Measurements from ENCODE around the gene VMA21. TPM values are rescaled to one million over a fixed set of nuclear protein-coding genes. Genes with fewer than 3 reads are reported as not detected.

Gene VMA21
- total RNA-seq, 1 experiment from 2014 or later: 59.7 TPM

- intact Hi-C loops (cut with micrococcal nuclease; ENCODE audit: unreplicated experiment): no loop called here
- no peak for TF ChIP-seq EZH2 (IDR thresholded peaks at IDR 0.05; ENCODE audit: borderline replicate concordance, low read depth, low read length, poor library complexity, severe bottlenecking)
- TF ChIP-seq, protein P1, sequence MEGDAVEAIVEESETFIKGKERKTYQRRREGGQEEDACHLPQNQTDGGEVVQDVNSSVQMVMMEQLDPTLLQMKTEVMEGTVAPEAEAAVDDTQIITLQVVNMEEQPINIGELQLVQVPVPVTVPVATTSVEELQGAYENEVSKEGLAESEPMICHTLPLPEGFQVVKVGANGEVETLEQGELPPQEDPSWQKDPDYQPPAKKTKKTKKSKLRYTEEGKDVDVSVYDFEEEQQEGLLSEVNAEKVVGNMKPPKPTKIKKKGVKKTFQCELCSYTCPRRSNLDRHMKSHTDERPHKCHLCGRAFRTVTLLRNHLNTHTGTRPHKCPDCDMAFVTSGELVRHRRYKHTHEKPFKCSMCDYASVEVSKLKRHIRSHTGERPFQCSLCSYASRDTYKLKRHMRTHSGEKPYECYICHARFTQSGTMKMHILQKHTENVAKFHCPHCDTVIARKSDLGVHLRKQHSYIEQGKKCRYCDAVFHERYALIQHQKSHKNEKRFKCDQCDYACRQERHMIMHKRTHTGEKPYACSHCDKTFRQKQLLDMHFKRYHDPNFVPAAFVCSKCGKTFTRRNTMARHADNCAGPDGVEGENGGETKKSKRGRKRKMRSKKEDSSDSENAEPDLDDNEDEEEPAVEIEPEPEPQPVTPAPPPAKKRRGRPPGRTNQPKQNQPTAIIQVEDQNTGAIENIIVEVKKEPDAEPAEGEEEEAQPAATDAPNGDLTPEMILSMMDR (conservative IDR thresholded peaks at IDR 0.05; ENCODE audit: low read depth, low read length): no peak
- Histone ChIP-seq H3K27me3 (replicated peaks; ENCODE audit: insufficient read depth, low read depth, low read length, poor library complexity) (no peaks in the 10 kb centered on the region), H3K36me3 (ENCODE audit: insufficient read depth, low read length, poor library complexity, severe bottlenecking) (no peaks in the 10 kb centered on the region), H3K9me3 (ENCODE audit: low read depth, low read length, poor library complexity, severe bottlenecking) (no peaks in the 10 kb centered on the region), H3K27ac (ENCODE audit: low read depth, low read length, poor library complexity, severe bottlenecking) (no peak overlapping the region), H3K4me1 (ENCODE audit: insufficient read depth, low read length, poor library complexity, severe bottlenecking) (no peaks in the 10 kb centered on the region), H3K4me3 (ENCODE audit: low read depth, low read length, poor library complexity, severe bottlenecking) (no peak overlapping the region)
- CTCF ChIA-PET: no interaction called here
- no peak for DNase-seq (ENCODE audit: low spot score)
- BruUV-seq (replicated peaks): no TSS peak
- POLR2A ChIA-PET (ENCODE audit: low non-redundant PET): no interaction called here
Measured at GRCh38 chrX:151391722-151392121, 5.3 kb upstream of the VMA21 start.

- Histone ChIP-seq H3K4me1 (ENCODE audit: insufficient read depth, low read length, poor library complexity, severe bottlenecking) (no peaks in the 10 kb centered on the region), H3K4me3 (ENCODE audit: low read depth, low read length, poor library complexity, severe bottlenecking) (no peak overlapping the region), H3K36me3 (ENCODE audit: insufficient read depth, low read length, poor library complexity, severe bottlenecking) (no peaks in the 10 kb centered on the region), H3K9me3 (ENCODE audit: low read depth, low read length, poor library complexity, severe bottlenecking) (no peaks in the 10 kb centered on the region), H3K27me3 (replicated peaks; ENCODE audit: insufficient read depth, low read depth, low read length, poor library complexity) (no peaks in the 10 kb centered on the region), H3K27ac (ENCODE audit: low read depth, low read length, poor library complexity, severe bottlenecking) (no peak overlapping the region)
- TF ChIP-seq EZH2 (IDR thresholded peaks at IDR 0.05; ENCODE audit: borderline replicate concordance, low read depth, low read length, poor library complexity, severe bottlenecking): no peak
- TF ChIP-seq, protein P1 (conservative IDR thresholded peaks at IDR 0.05; ENCODE audit: low read depth, low read length): no peak
- peak; percentile 17 for DNase-seq (ENCODE audit: low spot score)
- ChIA-PET POLR2A (ENCODE audit: low non-redundant PET) (no interaction called here), CTCF (no interaction called here)
- intact Hi-C loops (cut with micrococcal nuclease; ENCODE audit: unreplicated experiment): no loop called here
- no TSS peak for BruUV-seq (replicated peaks)
Measured at GRCh38 chrX:151393514-151393913, 3.5 kb upstream of the VMA21 start.

DNA sequence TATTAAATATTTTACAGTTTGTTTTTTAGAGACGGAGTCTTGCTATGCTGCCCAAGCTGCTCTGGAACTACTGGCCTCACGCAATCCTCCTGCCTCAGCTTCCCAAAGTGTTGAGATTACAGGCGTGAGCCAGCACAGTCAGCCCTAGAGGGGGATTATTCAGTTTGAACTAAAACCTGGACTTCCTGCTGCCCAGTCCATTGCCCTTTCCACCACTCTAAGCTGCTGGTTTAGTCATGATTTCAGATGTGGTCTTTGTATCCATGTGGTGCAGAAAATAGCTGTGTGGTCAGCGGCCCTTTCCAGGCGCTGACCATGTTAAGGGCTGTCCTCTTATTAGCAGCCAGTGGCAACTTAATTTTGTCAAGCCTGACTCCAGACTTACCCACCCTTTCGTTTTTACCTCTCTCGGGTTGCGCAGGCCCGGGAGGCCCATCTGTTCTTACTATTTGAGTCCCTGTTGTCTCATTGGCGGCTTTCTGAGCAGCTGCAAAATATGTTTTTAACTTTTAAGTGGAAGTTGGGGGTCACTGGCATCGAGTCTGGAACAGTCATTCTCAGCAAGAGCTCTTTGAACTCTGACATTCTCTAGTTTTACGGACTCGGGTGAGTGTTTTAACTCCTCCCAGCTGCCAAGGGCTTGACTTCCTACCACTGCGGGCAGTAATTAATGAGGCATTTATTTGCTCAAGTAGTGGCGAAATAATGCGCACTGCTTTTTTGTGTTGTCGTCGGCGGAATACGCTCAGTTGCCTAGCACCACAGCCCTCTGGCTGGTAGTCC, 773 bp upstream of the VMA21 start:
- Histone ChIP-seq H3K27ac (ENCODE audit: low read depth, low read length, poor library complexity, severe bottlenecking) (peak overlapping the region; percentile 91), H3K4me1 (ENCODE audit: insufficient read depth, low read length, poor library complexity, severe bottlenecking) (no peaks in the 10 kb centered on the region), H3K27me3 (replicated peaks; ENCODE audit: insufficient read depth, low read depth, low read length, poor library complexity) (no peaks in the 10 kb centered on the region), H3K36me3 (ENCODE audit: insufficient read depth, low read length, poor library complexity, severe bottlenecking) (no peaks in the 10 kb centered on the region), H3K9me3 (ENCODE audit: low read depth, low read length, poor library complexity, severe bottlenecking) (no peaks in the 10 kb centered on the region), H3K4me3 (ENCODE audit: low read depth, low read length, poor library complexity, severe bottlenecking) (peak overlapping the region; percentile 86)
- no peak for DNase-seq (ENCODE audit: low spot score)
- CTCF ChIA-PET: no interaction called here
- TSS peak; percentile 81 for BruUV-seq (replicated peaks)
- intact Hi-C loops (cut with micrococcal nuclease; ENCODE audit: unreplicated experiment): no loop called here
- POLR2A ChIA-PET (ENCODE audit: low non-redundant PET): no interaction called here
- TF ChIP-seq EZH2 (IDR thresholded peaks at IDR 0.05; ENCODE audit: borderline replicate concordance, low read depth, low read length, poor library complexity, severe bottlenecking): no peak
- TF ChIP-seq, protein P1 (conservative IDR thresholded peaks at IDR 0.05; ENCODE audit: low read depth, low read length): no peak

Measured in A673 (cell line).